ENCODE results near the gene PCDHGB6.
"Not testable (repeated sequence)": the region's sequence is repeated elsewhere in the genome, so short reads cannot be mapped to it uniquely, and the experiment has no call there.

Gene PCDHGB6

DNA sequence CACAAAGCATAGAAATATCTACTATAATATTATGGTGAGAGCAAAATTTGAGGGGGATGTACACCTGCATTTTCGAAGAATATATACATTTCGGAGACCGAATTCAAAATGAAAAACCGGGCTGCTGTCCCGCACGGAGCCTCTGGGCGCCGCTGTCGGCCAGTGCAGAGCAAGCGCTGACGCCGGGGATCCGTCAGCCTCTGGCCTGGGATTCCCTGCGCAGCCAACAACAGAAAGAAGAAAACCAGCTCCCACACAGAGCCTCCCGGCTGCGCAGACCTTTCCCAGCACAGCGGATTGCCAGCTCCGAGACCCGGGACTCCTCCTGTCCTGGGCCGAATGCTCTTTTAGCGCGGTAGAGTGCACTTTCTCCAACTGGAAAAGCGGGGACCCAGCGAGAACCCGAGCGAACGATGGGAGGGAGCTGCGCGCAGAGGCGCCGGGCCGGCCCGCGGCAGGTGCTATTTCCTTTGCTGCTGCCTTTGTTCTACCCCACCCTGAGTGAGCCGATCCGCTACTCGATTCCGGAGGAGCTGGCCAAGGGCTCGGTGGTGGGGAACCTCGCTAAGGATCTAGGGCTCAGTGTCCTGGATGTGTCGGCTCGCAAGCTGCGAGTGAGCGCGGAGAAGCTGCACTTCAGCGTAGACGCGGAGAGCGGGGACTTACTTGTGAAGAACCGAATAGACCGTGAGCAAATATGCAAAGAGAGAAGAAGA is at the start of gene PCDHGB6:
Gene PCDHGB6, plus strand, starts transcription at position 232 of the 716 bp plus-strand sequence. Its CDS starts 182 bp downstream, at position 414.
- DNase-seq, result peak; percentile 36

DNA sequence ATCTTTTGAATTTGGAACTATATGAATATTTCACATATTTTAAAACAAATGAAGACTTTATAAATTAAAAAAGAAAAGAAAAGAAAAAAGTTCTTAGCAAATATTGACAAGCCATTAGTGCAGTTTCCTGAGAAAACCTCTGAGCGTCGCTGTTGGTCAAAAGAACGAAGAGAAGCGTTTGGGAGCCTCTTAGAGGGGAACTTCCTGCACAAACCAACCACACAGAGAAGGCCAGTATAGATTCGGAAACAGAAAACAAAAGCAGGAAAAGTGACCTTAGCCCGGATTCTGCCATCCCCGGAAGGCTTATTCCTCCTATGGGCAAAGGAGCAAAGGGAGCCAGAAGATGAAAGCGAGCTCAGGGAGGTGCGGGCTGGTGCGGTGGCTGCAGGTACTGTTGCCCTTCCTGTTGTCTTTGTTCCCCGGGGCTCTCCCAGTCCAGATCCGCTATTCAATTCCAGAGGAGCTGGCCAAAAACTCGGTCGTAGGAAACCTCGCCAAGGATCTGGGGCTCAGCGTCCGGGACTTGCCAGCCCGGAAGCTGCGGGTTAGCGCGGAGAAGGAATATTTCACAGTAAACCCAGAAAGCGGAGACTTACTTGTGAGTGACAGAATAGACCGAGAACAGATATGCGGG is 47.9 kb upstream of the PCDHGB6 start, which contains the start of gene PCDHGB2:
Gene PCDHGB2, plus strand, starts transcription at position 205 of the 637 bp plus-strand sequence. Its CDS starts 142 bp downstream, at position 347.
- DNase-seq, result no peak

DNA sequence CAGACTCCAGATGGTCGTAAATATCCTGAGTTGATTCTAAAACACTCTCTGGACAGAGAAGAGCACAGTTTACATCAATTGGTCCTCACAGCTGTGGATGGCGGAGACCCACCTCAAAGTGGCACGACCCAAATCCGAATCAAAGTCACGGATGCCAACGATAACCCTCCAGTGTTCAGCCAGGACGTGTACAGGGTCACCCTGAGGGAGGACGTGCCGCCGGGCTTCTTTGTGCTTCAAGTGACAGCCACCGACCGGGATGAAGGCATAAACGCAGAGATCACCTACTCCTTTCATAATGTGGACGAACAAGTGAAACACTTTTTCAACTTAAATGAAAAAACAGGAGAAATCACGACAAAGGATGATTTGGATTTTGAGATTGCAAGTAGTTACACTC is 47.1 kb upstream of the PCDHGB6 start:
- no peak for DNase-seq

DNA sequence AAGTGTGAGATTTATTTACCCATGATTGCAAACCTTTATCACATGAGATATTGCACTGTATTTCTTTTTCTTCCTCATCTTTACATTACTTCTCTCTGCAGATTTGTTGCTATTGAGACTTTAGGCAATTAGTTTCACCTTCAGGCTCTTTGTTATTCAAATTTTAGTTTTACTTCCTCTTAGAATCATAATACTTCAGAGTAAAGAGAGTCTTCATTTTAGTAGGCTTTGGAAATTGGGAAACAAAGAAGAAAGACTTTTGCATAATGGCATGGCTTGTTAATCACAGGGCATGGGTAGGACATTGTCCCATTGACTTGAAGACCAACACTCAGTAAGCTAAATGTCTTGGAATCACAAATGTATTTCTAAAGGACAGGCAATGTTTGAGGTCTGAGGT is 45.1 kb upstream of the PCDHGB6 start:
- no peak for DNase-seq

DNA sequence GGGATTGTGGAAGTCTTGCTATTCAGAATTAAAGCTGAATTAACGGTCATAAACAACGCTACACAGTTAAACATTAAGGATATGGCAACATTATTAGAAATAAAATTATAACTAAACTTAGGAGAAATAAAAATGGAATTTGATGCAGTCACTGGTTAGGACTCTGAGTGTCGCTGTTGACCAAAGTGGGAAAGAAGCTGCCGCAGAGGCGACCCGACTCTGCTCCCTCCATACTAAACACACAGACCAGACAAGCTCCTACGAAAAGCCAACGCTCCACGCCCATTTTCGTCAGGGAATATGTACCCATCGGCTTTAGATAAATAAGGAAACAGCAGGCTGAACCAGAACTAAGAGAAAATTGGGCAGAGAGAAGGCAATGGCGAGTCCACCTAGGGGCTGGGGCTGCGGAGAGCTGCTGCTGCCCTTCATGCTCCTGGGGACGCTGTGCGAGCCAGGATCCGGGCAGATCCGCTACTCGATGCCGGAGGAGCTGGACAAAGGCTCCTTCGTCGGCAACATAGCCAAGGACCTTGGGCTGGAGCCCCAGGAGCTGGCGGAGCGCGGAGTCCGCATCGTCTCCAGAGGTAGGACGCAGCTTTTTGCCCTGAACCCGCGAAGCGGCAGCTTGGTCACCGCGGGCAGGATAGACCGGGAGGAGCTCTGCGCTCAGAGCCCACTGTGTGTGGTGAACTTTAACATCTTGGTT is 43.7 kb upstream of the PCDHGB6 start, which contains the start of gene PCDHGA5:
Gene PCDHGA5, plus strand, starts transcription at position 211 of the 709 bp plus-strand sequence. Its CDS starts 169 bp downstream, at position 380.
- no peak for DNase-seq

DNA sequence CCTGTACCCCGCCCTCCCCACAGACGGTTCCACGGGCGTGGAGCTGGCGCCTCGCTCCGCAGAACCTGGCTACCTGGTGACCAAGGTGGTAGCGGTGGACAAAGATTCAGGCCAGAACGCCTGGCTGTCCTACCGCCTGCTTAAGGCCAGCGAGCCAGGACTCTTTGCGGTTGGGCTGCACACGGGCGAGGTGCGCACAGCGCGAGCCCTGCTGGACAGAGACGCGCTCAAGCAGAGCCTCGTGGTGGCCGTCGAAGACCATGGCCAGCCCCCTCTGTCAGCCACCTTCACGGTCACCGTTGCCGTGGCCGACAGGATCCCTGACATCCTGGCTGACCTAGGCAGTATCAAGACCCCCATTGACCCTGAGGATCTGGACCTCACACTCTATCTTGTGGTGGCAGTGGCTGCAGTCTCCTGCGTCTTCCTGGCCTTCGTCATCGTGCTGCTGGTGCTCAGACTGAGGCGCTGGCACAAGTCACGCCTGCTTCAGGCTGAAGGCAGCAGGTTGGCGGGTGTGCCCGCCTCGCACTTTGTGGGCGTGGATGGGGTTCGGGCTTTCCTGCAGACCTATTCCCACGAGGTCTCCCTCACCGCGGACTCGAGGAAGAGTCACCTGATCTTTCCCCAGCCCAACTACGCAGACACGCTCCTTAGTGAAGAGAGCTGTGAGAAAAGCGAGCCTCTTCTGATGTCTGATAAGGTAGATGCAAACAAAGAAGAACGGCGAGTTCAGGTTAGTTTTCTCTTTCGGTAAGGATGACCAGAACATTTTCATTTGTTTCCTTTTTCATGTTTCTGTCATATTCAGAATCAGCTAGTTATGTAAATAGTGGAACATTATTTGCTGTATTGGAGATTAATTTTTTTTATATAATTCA is 41.6 kb upstream of the PCDHGB6 start:
- DNase-seq, result no peak

DNA sequence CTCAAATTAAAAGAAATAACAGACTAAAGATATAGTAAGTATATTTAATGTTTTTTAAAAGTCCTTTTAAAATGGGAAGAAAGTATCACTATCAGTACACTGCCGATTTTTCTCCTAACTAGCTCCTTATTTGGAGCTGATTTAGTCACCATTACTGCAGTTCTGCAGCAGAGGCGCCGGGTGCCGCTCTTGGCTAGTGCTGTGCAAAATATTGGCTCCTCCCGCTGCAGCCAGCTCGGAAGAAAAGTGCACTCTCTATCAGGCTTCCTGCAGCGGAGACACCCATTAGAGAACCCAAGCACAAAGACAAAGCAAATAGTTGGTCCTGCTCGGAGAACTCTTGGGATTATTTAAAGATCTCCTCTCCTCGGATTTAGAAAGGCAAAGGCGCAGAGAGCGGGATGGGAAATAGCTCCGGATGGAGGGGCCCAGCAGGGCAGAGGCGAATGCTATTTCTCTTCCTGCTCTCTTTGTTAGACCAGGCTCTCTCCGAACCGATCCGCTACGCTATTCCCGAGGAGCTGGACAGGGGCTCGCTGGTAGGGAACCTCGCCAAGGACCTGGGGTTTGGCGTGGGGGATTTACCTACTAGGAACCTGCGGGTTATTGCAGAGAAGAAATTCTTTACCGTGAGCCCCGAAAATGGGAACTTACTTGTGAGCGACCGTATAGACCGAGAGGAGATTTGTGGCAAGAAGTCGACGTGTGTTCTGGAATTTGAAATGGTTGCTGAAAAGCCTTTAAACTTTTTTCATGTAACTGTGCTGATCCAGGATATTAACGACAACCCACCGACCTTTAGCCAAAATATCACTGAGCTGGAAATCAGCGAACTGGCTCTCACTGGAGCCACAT is 37.6 kb upstream of the PCDHGB6 start, which contains the start of gene PCDHGB3:
Gene PCDHGB3, plus strand, starts transcription at position 249 of the 855 bp plus-strand sequence. Its CDS starts 153 bp downstream, at position 402.
- DNase-seq, result no peak

DNA sequence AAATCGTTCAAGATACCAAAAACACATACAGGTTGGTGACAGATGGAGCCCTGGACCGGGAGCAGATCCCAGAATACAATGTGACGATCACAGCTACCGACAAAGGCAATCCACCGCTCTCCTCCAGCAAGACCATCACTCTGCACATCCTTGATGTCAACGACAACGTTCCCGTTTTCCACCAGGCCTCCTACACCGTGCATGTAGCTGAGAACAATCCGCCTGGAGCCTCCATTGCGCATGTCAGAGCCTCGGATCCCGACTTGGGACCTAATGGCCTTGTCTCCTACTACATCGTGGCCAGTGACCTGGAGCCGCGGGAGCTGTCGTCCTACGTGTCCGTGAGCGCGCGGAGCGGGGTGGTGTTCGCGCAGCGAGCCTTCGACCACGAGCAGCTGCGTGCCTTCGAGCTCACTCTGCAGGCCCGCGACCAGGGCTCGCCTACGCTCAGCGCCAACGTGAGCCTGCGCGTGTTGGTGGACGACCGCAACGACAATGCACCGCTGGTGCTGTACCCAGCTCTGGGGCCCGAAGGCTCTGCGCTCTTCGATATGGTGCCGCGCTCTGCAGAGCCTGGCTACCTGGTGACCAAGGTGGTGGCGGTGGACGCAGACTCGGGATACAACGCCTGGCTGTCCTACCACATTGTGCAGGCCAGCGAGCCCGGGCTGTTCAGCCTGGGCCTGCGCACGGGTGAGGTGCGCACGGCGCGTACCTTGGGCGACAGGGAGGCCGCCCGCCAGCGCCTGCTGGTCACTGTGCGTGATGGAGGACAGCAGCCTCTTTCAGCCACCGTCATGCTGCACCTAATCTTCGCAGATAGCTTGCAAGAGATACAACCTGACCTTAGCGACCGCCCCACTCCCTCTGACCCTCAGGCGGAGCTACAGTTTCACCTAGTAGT is 36.0 kb upstream of the PCDHGB6 start:
- no peak for DNase-seq

DNA sequence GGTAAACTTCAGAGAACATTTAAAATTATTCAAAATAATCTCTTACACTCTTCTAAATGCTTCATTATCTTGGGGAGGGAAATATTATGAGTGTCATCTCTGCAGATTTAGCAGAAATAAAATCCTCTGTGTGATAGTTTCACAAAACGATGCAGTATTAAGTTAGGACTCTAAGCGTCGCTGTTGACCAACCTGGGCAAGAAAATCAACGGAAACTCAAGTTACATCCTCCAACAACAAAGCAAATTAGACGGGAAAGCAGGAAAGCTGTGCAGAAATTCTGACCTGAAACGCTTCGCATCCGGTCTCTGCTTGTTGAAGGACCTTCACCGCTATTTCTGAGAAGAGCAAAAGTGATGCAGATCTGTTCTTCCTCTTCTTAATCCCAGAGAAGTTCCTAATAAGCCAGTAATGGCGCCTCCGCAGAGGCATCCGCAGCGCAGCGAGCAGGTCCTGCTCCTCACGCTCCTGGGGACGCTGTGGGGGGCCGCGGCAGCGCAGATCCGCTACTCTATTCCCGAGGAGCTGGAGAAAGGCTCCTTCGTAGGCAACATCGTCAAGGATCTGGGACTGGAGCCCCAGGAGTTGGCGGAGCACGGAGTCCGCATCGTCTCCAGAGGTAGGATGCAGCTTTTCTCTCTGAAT is 34.0 kb upstream of the PCDHGB6 start, which contains the start of gene PCDHGA6:
Gene PCDHGA6, plus strand, starts transcription at position 219 of the 645 bp plus-strand sequence. Its CDS starts 193 bp downstream, at position 412.
- DNase-seq, result no peak

DNA sequence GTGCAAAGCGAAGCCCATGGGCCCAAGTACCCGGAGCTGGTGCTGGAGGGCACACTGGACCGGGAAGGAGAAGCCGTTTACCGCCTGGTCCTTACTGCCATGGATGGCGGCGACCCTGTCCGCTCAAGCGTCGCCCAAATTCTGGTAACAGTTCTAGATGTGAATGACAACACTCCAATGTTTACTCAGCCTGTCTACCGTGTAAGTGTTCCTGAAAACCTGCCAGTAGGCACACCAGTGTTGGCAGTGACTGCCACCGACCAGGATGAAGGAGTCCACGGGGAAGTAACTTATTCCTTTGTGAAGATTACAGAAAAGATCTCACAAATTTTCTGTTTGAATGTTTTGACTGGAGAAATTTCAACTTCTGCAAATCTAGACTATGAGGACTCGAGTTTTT is 33.2 kb upstream of the PCDHGB6 start:
- no peak for DNase-seq

DNA sequence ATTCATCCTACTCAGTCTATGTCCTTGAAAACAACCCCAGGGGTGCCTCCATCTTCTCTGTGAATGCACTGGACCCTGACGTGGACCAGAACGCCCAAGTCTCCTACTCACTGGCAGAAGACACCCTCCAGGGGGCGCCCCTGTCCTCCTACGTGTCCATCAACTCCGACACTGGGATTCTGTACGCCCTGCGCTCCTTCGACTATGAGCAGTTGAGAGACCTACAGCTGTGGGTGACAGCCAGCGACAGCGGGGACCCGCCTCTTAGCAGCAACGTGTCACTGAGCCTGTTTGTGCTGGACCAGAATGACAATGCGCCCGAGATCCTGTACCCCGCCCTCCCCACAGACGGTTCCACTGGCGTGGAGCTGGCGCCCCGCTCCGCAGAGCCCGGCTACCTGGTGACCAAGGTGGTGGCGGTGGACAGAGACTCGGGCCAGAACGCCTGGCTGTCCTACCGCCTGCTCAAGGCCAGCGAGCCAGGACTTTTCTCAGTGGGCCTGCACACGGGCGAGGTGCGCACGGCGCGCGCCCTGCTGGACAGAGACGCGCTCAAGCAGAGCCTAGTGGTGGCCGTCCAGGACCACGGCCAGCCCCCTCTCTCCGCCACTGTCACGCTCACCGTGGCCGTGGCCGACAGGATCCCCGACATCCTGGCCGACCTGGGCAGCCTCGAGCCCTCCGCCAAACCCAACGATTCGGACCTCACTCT is 32.2 kb upstream of the PCDHGB6 start:
- DNase-seq, result not testable (repeated sequence)

DNA sequence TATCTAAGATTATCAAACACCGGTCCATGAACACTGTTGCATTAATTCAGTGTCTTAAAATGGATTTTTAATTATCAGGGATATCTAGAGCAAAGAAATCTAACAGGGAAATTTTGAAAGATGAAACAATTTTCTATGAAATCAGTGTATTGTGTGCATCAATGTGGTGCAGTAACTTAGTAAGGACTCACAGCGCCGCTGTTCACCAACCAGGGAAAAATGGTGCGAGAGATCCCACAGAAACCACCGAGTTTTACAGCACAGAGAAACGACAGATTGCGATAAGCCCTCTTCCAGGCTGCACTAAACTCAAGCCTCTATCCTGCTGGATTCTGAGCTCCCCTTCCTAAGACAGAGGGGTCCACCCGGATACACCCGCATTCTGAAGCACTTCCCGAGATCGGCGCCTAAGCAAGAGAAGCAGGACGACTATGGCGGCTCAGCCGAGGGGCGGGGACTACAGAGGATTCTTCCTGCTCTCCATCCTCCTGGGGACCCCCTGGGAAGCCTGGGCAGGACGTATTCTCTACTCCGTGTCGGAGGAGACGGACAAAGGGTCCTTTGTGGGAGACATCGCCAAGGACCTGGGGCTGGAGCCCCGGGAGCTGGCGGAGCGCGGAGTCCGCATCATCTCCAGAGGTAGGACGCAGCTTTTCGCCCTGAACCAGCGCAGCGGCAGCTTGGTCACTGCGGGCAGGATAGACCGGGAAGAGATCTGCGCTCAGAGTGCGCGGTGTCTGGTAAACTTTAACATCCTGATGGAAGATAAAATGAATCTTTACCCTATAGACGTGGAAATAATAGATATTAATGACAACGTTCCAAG is 25.1 kb upstream of the PCDHGB6 start, which contains the start of gene PCDHGA7:
Gene PCDHGA7, plus strand, starts transcription at position 274 of the 826 bp plus-strand sequence. Its CDS starts 158 bp downstream, at position 432.
- DNase-seq, result no peak

DNA sequence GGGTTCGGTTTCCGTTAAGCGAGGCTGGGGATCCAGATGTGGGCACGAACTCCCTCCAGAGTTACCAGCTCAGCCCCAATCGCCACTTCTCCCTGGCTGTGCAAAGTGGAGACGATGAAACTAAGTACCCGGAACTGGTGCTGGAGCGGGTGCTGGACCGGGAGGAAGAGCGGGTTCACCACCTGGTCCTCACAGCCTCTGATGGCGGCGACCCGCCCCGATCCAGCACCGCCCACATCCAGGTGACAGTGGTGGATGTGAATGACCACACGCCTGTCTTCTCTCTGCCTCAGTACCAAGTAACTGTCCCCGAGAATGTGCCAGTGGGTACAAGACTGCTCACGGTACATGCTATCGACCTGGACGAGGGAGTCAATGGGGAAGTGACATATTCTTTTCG is 24.5 kb upstream of the PCDHGB6 start:
- DNase-seq, result no peak

DNA sequence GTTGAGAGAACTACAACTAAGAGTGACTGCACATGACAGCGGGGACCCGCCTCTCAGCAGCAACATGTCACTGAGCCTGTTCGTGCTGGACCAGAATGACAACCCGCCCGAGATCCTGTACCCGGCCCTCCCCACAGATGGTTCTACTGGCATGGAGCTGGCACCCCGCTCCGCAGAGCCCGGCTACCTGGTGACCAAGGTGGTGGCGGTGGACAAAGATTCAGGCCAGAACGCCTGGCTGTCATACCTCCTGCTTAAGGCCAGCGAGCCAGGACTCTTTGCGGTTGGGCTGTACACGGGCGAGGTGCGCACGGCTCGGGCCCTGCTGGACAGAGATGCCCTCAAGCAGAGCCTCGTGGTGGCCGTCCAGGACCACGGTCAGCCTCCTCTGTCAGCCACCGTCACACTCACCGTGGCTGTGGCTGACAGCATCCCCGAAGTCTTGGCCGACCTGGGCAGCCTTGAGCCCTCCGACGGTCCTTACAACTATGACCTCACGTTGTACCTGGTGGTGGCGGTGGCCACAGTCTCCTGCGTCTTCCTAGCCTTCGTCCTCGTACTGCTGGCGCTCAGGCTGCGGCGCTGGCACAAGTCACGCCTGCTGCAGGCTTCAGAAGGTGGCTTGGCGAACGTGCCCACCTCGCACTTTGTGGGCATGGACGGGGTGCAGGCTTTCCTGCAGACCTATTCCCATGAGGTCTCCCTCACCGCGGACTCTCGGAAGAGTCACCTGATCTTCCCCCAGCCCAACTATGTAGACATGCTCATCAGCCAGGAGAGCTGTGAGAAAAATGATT is 23.2 kb upstream of the PCDHGB6 start:
- no peak for DNase-seq

DNA sequence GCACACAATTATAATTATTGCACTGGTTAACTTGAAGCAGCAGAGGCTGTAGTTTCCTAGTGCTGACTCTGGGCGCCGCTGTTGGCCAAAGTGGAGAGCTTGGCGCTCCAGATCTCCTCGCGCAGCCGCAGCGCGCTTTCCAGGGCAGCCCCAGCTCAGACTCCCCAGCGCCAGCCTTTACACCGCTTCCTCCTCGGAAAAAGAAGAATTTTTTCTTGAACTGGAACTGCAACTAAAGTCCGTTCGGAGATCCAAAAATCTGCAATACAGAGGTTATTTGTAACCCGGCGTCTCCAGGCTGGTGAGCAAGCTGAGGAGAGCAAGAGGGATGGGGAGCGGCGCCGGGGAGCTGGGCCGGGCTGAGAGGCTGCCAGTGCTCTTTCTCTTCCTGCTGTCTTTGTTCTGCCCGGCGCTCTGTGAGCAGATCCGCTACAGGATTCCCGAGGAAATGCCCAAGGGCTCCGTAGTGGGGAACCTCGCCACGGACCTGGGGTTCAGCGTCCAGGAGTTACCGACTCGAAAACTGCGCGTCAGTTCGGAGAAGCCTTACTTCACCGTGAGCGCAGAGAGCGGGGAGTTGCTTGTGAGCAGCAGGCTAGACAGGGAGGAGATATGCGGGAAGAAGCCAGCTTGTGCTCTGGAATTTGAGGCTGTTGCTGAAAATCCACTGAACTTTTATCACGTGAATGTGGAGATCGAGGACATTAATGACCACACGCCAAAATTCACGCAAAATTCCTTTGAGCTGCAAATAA is 20.1 kb upstream of the PCDHGB6 start, which contains the start of gene PCDHGB4:
Gene PCDHGB4, plus strand, starts transcription at position 142 of the 755 bp plus-strand sequence. Its CDS starts 187 bp downstream, at position 329.
- not testable (repeated sequence) for DNase-seq

DNA sequence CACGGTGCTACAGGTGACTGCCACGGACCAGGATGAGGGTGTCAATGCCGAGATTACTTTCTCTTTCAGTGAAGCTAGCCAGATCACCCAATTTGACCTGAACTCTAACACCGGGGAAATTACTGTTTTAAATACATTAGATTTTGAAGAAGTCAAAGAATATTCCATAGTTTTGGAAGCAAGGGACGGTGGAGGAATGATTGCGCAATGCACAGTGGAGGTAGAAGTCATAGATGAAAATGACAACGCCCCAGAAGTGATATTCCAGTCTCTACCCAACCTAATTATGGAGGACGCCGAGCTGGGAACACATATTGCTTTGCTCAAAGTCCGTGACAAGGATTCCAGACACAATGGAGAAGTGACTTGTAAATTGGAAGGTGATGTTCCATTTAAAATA is 19.2 kb upstream of the PCDHGB6 start:
- no peak for DNase-seq
